Nephron progenitor cell (in vitro differentiated cells): Measurements from ENCODE around the gene UBALD1.

Experiments used
- DNase-seq: peaks from one replicate; pipeline ENCODE4 v3.0.0; 2021
- H3K27ac Mint-ChIP-seq: 2 replicates; pipeline ENCODE4 v1.8.0; 2021; ENCODE audit warnings: mild to moderate bottlenecking, moderate library complexity, mixed read lengths
- H3K27me3 Mint-ChIP-seq: 2 replicates; pipeline ENCODE4 v1.8.0; 2021; ENCODE audit warnings: mild to moderate bottlenecking, low read depth, mixed read lengths; ENCODE audit not compliant: poor library complexity
- H3K36me3 Mint-ChIP-seq: 2 replicates; pipeline ENCODE4 v1.8.0; 2021; ENCODE audit warnings: low read depth, mixed read lengths
- H3K4me1 Mint-ChIP-seq: 2 replicates; pipeline ENCODE4 v1.8.0; 2021; ENCODE audit warnings: mixed read lengths
- H3K4me3 Mint-ChIP-seq: 2 replicates; pipeline ENCODE4 v1.8.0; 2021; ENCODE audit warnings: mild to moderate bottlenecking, moderate library complexity, mixed read lengths
- H3K9me3 Mint-ChIP-seq: 2 replicates; pipeline ENCODE4 v1.8.0; 2021; ENCODE audit warnings: mild to moderate bottlenecking, moderate library complexity, mixed read lengths
- TF ChIP-seq, protein P1 (sequence below): fragments of 200-600 bp; sonication (generic); IDR thresholded peaks from 2 replicates; pipeline ENCODE4 v1.5.0; 2021; ENCODE audit warnings: antibody characterized with exemption

The UBALD1 gene

DNA sequence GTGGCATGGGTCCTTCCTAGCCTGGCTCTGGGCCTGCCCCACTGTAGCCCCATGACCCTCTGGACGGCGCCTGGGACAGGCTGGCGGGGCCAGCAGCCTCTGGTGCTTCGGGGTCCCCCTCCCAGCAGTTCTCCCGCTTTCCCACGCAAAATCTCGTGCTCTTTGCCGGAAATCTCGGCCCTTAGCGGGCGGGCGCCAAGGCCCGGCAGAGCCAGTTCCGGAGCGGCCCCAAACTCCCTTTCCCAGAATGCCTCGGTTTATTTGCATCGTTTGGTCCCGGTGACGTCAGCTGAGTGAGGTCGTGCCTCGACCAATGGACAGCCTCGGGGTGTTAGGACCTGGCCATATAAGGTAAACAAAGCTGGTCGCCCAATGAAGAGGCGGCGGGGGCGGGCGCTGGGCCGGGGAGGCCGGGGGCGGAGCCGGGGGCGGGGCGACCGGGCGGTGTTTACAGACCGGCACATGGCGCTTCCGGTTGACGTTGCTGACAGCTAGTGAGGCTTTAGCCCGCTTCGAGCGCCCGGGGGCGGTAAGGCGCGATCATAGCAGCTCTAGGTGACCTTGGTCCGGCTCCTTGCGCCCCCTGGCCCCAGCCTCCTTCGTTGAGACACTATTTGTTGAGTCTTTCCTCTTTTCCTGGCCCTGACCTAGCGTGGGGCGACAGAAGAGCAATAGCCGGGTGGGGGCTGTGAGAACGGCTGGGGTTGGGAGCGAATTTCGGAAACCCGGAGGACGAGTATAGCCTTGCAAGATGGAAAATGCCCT, 1.5 kb upstream of the UBALD1 start:
- Mint-ChIP-seq H3K27ac (peak overlapping the region; percentile 99), H3K27me3 (no peaks in the 10 kb centered on the region), H3K9me3 (no peaks in the 10 kb centered on the region), H3K4me3 (peak overlapping the region; percentile 87), H3K36me3 (no peaks in the 10 kb centered on the region), H3K4me1 (peaks cover 51% of the 10 kb centered on the region)
- TF ChIP-seq, protein P1, sequence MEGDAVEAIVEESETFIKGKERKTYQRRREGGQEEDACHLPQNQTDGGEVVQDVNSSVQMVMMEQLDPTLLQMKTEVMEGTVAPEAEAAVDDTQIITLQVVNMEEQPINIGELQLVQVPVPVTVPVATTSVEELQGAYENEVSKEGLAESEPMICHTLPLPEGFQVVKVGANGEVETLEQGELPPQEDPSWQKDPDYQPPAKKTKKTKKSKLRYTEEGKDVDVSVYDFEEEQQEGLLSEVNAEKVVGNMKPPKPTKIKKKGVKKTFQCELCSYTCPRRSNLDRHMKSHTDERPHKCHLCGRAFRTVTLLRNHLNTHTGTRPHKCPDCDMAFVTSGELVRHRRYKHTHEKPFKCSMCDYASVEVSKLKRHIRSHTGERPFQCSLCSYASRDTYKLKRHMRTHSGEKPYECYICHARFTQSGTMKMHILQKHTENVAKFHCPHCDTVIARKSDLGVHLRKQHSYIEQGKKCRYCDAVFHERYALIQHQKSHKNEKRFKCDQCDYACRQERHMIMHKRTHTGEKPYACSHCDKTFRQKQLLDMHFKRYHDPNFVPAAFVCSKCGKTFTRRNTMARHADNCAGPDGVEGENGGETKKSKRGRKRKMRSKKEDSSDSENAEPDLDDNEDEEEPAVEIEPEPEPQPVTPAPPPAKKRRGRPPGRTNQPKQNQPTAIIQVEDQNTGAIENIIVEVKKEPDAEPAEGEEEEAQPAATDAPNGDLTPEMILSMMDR = peak; percentile 31
- DNase-seq = peak; percentile 98

- peak overlapping the region; percentile 94 for H3K27ac Mint-ChIP-seq
- H3K4me1 Mint-ChIP-seq = peaks cover 52% of the 10 kb centered on the region
- peak overlapping the region; percentile 73 for H3K4me3 Mint-ChIP-seq
- TF ChIP-seq, protein P1 = no peak
- DNase-seq = no peak
- H3K9me3 Mint-ChIP-seq = no peaks in the 10 kb centered on the region
- H3K36me3 Mint-ChIP-seq = no peaks in the 10 kb centered on the region
- no peaks in the 10 kb centered on the region for H3K27me3 Mint-ChIP-seq
Observed at GRCh38 chr16:4615384-4616046, 827 bp upstream of the UBALD1 start.

- no peak overlapping the region for H3K27ac Mint-ChIP-seq
- DNase-seq = peak; percentile 72
- H3K4me1 Mint-ChIP-seq = peaks cover 47% of the 10 kb centered on the region
- H3K27me3 Mint-ChIP-seq = no peaks in the 10 kb centered on the region
- H3K36me3 Mint-ChIP-seq = no peaks in the 10 kb centered on the region
- H3K9me3 Mint-ChIP-seq = no peaks in the 10 kb centered on the region
- TF ChIP-seq, protein P1 = no peak
- peak overlapping the region; percentile 75 for H3K4me3 Mint-ChIP-seq
Observed at GRCh38 chr16:4613636-4614570, 785 bp downstream of the UBALD1 start.

DNA sequence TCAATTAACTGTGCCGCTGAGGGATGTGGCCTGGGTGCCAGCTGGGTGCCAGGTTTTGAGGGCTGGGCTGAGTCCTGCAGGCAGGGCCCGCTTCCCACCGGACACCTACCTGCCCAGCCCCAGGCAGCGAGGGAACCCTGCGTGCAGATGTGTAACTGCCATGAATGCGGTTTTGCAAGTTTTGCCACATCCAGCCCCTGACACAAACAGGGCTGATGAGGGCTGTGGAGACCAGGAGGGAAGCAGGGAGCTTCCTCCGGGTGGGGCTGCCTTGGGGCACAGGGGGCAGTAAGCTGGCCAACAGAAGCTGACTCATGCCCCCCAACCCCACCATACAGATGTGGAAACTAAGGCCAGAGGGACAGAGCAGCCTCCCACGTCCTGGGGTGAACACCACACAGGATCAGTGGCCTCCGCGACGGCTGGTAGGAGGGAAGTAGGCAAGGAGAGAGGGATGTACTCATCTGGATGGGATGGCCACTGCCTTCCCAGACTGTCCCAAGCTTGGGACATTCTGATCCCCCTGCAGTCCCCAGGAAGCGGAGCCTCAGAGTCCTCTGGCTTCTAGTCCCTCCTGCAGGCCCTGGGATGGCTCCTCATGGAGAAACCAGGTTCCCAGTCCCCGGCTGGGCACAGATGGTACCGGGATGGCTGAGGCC, 1.6 kb downstream of the UBALD1 start:
- DNase-seq = no peak
- Mint-ChIP-seq H3K27ac (no peak overlapping the region), H3K9me3 (no peaks in the 10 kb centered on the region), H3K27me3 (no peaks in the 10 kb centered on the region), H3K4me3 (peak overlapping the region; percentile 75), H3K36me3 (no peaks in the 10 kb centered on the region), H3K4me1 (peaks cover 39% of the 10 kb centered on the region)
- TF ChIP-seq, protein P1 = no peak

- H3K4me3 Mint-ChIP-seq = no peak overlapping the region
- H3K27ac Mint-ChIP-seq = no peak overlapping the region
- H3K27me3 Mint-ChIP-seq = no peaks in the 10 kb centered on the region
- H3K36me3 Mint-ChIP-seq = no peaks in the 10 kb centered on the region
- no peak for DNase-seq
- TF ChIP-seq, protein P1 = no peak
- H3K4me1 Mint-ChIP-seq = peaks cover 33% of the 10 kb centered on the region
- H3K9me3 Mint-ChIP-seq = no peaks in the 10 kb centered on the region
Observed at GRCh38 chr16:4612474-4612931, 2.2 kb downstream of the UBALD1 start.
